22Rv1 (cell line): ENCODE data around the gene TP53I11.

Experiments
- ZFX ChIP-seq: fragments of 450-650 bp; IDR thresholded peaks from 2 replicates; pipeline ENCODE4 v1.6.1; 2017; ENCODE audit warnings: antibody characterized with exemption, borderline replicate concordance
- TF ChIP-seq, protein P1 (sequence below): fragments of 450-650 bp; IDR thresholded peaks from 2 replicates; pipeline ENCODE4 v1.5.1; 2017; ENCODE audit warnings: mild to moderate bottlenecking

DNA sequence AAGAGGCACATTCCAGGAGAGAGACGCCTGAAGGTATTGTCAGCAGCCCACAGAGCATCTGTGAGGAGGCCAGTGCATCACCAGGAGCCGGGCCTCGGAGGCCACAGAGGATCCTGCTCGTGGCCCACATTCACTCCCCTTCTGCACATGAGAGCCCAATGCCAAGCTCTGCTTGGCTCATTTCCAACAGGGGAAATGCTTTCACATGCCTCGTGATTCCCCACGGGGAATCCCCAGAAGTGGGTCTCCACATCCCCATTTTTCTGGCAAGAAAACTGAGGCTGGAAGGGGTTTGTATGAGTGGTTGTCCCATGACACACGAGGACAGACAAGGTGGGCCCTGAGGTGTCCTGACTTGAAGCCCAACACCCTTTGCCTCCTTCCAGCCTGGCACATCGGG lies 34.4 kb downstream of the TP53I11 start:
- TF ChIP-seq, protein P1, sequence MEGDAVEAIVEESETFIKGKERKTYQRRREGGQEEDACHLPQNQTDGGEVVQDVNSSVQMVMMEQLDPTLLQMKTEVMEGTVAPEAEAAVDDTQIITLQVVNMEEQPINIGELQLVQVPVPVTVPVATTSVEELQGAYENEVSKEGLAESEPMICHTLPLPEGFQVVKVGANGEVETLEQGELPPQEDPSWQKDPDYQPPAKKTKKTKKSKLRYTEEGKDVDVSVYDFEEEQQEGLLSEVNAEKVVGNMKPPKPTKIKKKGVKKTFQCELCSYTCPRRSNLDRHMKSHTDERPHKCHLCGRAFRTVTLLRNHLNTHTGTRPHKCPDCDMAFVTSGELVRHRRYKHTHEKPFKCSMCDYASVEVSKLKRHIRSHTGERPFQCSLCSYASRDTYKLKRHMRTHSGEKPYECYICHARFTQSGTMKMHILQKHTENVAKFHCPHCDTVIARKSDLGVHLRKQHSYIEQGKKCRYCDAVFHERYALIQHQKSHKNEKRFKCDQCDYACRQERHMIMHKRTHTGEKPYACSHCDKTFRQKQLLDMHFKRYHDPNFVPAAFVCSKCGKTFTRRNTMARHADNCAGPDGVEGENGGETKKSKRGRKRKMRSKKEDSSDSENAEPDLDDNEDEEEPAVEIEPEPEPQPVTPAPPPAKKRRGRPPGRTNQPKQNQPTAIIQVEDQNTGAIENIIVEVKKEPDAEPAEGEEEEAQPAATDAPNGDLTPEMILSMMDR = no peak
- no peak for TF ChIP-seq ZFX
